NCI-H748 (cell line): ENCODE measurements around the gene ASGR1.

Experiments used
- DNase-seq: peaks from one replicate; lab custom pipeline; 2025; ENCODE audit not compliant: unreplicated experiment; lab: John Stamatoyannopoulos, UW

Gene ASGR1

GRCh38 chr17:7179317-7180254 is at the start of gene ASGR1:
Gene ASGR1, minus strand, starts transcription at chr17:7179370. Its CDS starts 807 bp downstream, at chr17:7178563.
- DNase-seq: no peak

GRCh38 chr17:7228920-7229319 is 49.8 kb upstream of the ASGR1 start:
- DNase-seq: no peak

- DNase-seq: no peak
Measured at GRCh38 chr17:7226721-7227710, 47.8 kb upstream of the ASGR1 start.

GRCh38 chr17:7225711-7226331 is 46.7 kb upstream of the ASGR1 start:
- no peak for DNase-seq

- no peak for DNase-seq
Measured at GRCh38 chr17:7224661-7225111, 45.5 kb upstream of the ASGR1 start.

- DNase-seq: no peak
Measured at GRCh38 chr17:7224110-7224509, 44.9 kb upstream of the ASGR1 start.

GRCh38 chr17:7223375-7223774 is 44.2 kb upstream of the ASGR1 start:
- DNase-seq: no peak

GRCh38 chr17:7222972-7223292 is 43.8 kb upstream of the ASGR1 start:
- no peak for DNase-seq

- DNase-seq: no peak
Measured at GRCh38 chr17:7222093-7222971, 43.2 kb upstream of the ASGR1 start.

GRCh38 chr17:7221278-7222092 is 42.3 kb upstream of the ASGR1 start:
- no peak for DNase-seq

GRCh38 chr17:7220593-7221277 is 41.6 kb upstream of the ASGR1 start:
- peak; percentile 79 for DNase-seq

- peak; percentile 83 for DNase-seq
Measured at GRCh38 chr17:7219812-7220592, 40.8 kb upstream of the ASGR1 start, which contains the start of the genes ACADVL and DLG4. Gene ACADVL, plus strand, starts transcription at chr17:7219938. Its CDS starts 47 bp downstream, at chr17:7219985. Gene DLG4, minus strand, starts transcription at chr17:7219836.

GRCh38 chr17:7219229-7219811 is 40.1 kb upstream of the ASGR1 start:
- no peak for DNase-seq

- DNase-seq: no peak
Measured at GRCh38 chr17:7218758-7219157, 39.6 kb upstream of the ASGR1 start.

GRCh38 chr17:7218166-7218565 is 39.0 kb upstream of the ASGR1 start:
- DNase-seq: no peak

- DNase-seq: peak; percentile 59
Measured at GRCh38 chr17:7217113-7217987, 38.2 kb upstream of the ASGR1 start.
